ENCODE results near the gene LARP6. TPM values are rescaled to one million over a fixed set of nuclear protein-coding genes. Genes with fewer than 3 reads are reported as not detected.

LARP6 gene
- total and polyA plus RNA-seq, 2 of the 4 experiments (the other 2 are of a cell fraction) = 36.4 to 135 TPM

GRCh38 chr15:70856884-70857561, 3.1 kb upstream of the LARP6 start:
- H3K56ac ChIP-seq (ENCODE audit: extremely low read depth, insufficient read depth, low read length) = peak overlapping the region; percentile 85; the same call in 1 of the 2 replicates
- dilution Hi-C loops (cut with HindIII; ENCODE audit: low sequenced_read_pairs, unreplicated experiment) (no loop called here), intact Hi-C loops (cut with micrococcal nuclease) (loop anchor here (2.0 kb wide), 1 partner anchor 32 kb away; no protein-coding TSS in a partner anchor), in situ Hi-C loops (cut with MboI; ENCODE audit: low sequenced_read_pairs) (no loop called here)
- H3K9me1 ChIP-seq (ENCODE audit: insufficient read depth, low read length) = peaks cover 5% of the 10 kb centered on the region
- H3K9ac ChIP-seq (ENCODE audit: low read depth, low read length) = no peak overlapping the region; the same call in 1 of the 2 replicates
- H3K27ac ChIP-seq (ENCODE audit: insufficient read depth, low read length) = peak overlapping the region; percentile 87
- H3K4me1 ChIP-seq (ENCODE audit: control insufficient read depth, insufficient read depth, low read length) = peaks cover 17% of the 10 kb centered on the region
- ChIA-PET POLR2A (ENCODE audit: unreplicated experiment) (no interaction called here), CTCF (interaction anchor here (1.6 to 2.1 kb wide), 2 partner anchors 18 to 31 kb away, joined by 6 to 12 read pairs; no protein-coding TSS in a partner anchor)
- peak overlapping the region; percentile 88 for H2BK20ac ChIP-seq (ENCODE audit: low read depth, low read length)
- no peak overlapping the region for H2AK9ac ChIP-seq (replicated peaks; ENCODE audit: low read depth, low read length, poor library complexity)
- peak overlapping the region; percentile 75 for H3K14ac ChIP-seq (replicated peaks; ENCODE audit: low read depth, low read length)
- H3K4me3 ChIP-seq (ENCODE audit: insufficient read depth, low read depth, low read length) = no peak overlapping the region
- peak overlapping the region; percentile 24; the same call in 2 of the 3 replicates for H2BK15ac ChIP-seq (ENCODE audit: low read depth, low read length)
- H2AFZ ChIP-seq (replicated peaks; ENCODE audit: low read length, poor library complexity) = peak overlapping the region; percentile 36
- peak overlapping the region; percentile 91 for H2BK120ac ChIP-seq (ENCODE audit: low read depth, low read length)
- BruUV-seq (replicated peaks) = TSS peak; percentile 48
- H3K4ac ChIP-seq (ENCODE audit: low read depth, low read length) = peak overlapping the region; percentile 92
- no peaks in the 10 kb centered on the region for H3K36me3 ChIP-seq (ENCODE audit: control insufficient read depth, insufficient read depth, low read length)
- WGBS, 2 experiments (ENCODE audit: extremely low coverage in 2 of 2, insufficient read length in 1 of 2) = 0% methylated on average over 2 of the region's 5 CpGs; no CpG with 5 or more reads in 1 of the 2 experiments
- H3K18ac ChIP-seq (ENCODE audit: low read depth, low read length) = peak overlapping the region; percentile 55
- peak overlapping the region; percentile 84 for H4K91ac ChIP-seq (ENCODE audit: insufficient read depth, low read depth, low read length)
- ATAC-seq (ENCODE audit: low read depth) (peak; percentile 62), DNase-seq (peak; percentile 100)
- peaks cover 15% of the 10 kb centered on the region for H4K20me1 ChIP-seq (ENCODE audit: insufficient read depth, low read length)
- peak overlapping the region; percentile 61; the same call in 1 of the 2 replicates for H2AK5ac ChIP-seq (ENCODE audit: low read depth, low read length)
- no peak overlapping the region for H4K5ac ChIP-seq (ENCODE audit: low read depth, low read length)
- no peaks in the 10 kb centered on the region for H3K9me3 ChIP-seq (ENCODE audit: control insufficient read depth, insufficient read depth, low read length)
- H3K4me2 ChIP-seq (ENCODE audit: low read depth, low read length) = peak overlapping the region; percentile 51
- H2BK5ac ChIP-seq (ENCODE audit: low read depth, low read length, poor library complexity, severe bottlenecking) = peak overlapping the region; percentile 85
- H3K79me1 ChIP-seq (ENCODE audit: low read depth in 1 of 2, low read length in 2 of 2) = peaks cover 3 to 31% of the 10 kb centered on the region in 2 experiments; a peak in 3 of 4 replicates
- peak overlapping the region in 1 of 2 experiments; percentile 83; a peak in 2 of 4 replicates for H4K8ac ChIP-seq (ENCODE audit: low read depth in 2 of 2, low read length in 2 of 2)
- peak overlapping the region; percentile 24 for H3K23ac ChIP-seq (ENCODE audit: low read depth, low read length)
- H3K27me3 ChIP-seq (ENCODE audit: control insufficient read depth, insufficient read depth, low read length) = no peaks in the 10 kb centered on the region
- TF ChIP-seq CHD1 (IDR thresholded peaks at IDR 0.05; ENCODE audit: low read depth, low read length) (0 out of 2 replicates have a peak, but pooled peaks have one; percentile 57), RAD21 (IDR thresholded peaks at IDR 0.05; ENCODE audit: low read length) (peak; percentile 15; the same call in 1 of the 2 replicates), CEBPB (IDR thresholded peaks at IDR 0.05; ENCODE audit: low read depth, low read length) (peak; percentile 99), ELK1 (IDR thresholded peaks at IDR 0.05; ENCODE audit: borderline replicate concordance, low read depth, low read length) (no peak), RCOR1 (IDR thresholded peaks at IDR 0.05; ENCODE audit: insufficient replicate concordance, low read length) (peak; percentile 22), BHLHE40 (IDR thresholded peaks at IDR 0.05; ENCODE audit: low read depth, low read length) (0 out of 2 replicates have a peak, but pooled peaks have one; percentile 0), USF2 (IDR thresholded peaks at IDR 0.05; ENCODE audit: low read depth, low read length) (no peak), RFX5 (IDR thresholded peaks at IDR 0.05; ENCODE audit: low read depth, low read length) (no peak), FOS (IDR thresholded peaks at IDR 0.05; ENCODE audit: low read depth, low read length) (peak; percentile 41), SMC3 (IDR thresholded peaks at IDR 0.05; ENCODE audit: low read depth, low read length) (no peak), MAFK (IDR thresholded peaks at IDR 0.05; ENCODE audit: low read depth, low read length) (no peak; the same call in 1 of the 2 replicates), MAZ (IDR thresholded peaks at IDR 0.05; ENCODE audit: borderline replicate concordance, low read depth, low read length) (peak; percentile 50; the same call in 1 of the 2 replicates), CTCF (conservative IDR thresholded peaks at IDR 0.05; ENCODE audit: low read depth, low read length) (no peak), POLR2A (IDR thresholded peaks at IDR 0.05; ENCODE audit: low read depth, low read length) (peak; percentile 85)

All from IMR-90 (cell line).